CD14-positive monocyte (primary cell): ENCODE measurements around the gene OSBPL10. TPM values are rescaled to one million over a fixed set of nuclear protein-coding genes. Genes with fewer than 3 reads are reported as not detected.

ENCODE experiments used
- DNase-seq, 3 donors: peaks; one replicate each; pipeline ENCODE4 v3.0.0-alpha.2; 2011 to 2022
- H2AFZ ChIP-seq: 2 replicates; pipeline ENCODE4 v1.6.0; 2012; ENCODE audit warnings: mild to moderate bottlenecking, low read depth, low read length, inconsistent platforms; ENCODE audit not compliant: insufficient read depth, poor library complexity, severe bottlenecking
- H3K27ac ChIP-seq, 2 donors: 1 replicate in 1 of 2; 2 replicates in 1 of 2; pipeline ENCODE4 v1.5.1; 2012 to 2013; ENCODE audit warnings: low read length in 2 of 2, control low read depth in 1 of 2, inconsistent platforms in 1 of 2, low read depth in 1 of 2, mild to moderate bottlenecking in 1 of 2
- H3K27me3 ChIP-seq, 2 donors: one replicate each; pipeline versions ENCODE4 v1.6.0 to v1.6.1; 2011 to 2013; ENCODE audit warnings: low read length in 2 of 2; ENCODE audit not compliant: control insufficient read depth in 2 of 2, insufficient read depth in 2 of 2
- H3K36me3 ChIP-seq, 2 donors: replicated peaks in 1 of 2; 1 replicate in 1 of 2; 2 replicates in 1 of 2; pipeline versions ENCODE4 v1.5.1 to v1.6.1; 2012 to 2013; ENCODE audit warnings: low read length in 2 of 2, control low read depth in 1 of 2, inconsistent platforms in 1 of 2, mild to moderate bottlenecking in 1 of 2; ENCODE audit not compliant: insufficient read depth in 2 of 2, control insufficient read depth in 1 of 2
- H3K4me1 ChIP-seq, 2 donors: 1 replicate in 1 of 2; 2 replicates in 1 of 2; pipeline versions ENCODE4 v1.5.1 to v1.6.1; 2012 to 2013; ENCODE audit warnings: low read length in 2 of 2, control low read depth in 1 of 2, inconsistent platforms in 1 of 2, mild to moderate bottlenecking in 1 of 2, moderate library complexity in 1 of 2; ENCODE audit not compliant: insufficient read depth in 2 of 2, control insufficient read depth in 1 of 2
- H3K4me2 ChIP-seq: replicated peaks from 2 replicates; pipeline ENCODE3; 2012; ENCODE audit warnings: low read length, moderate library complexity, mild to moderate bottlenecking; ENCODE audit not compliant: poor library complexity, severe bottlenecking; ENCODE audit errors: extremely low read depth
- H3K4me3 ChIP-seq, 3 experiments: fragments of 200-600 bp in 1 of 3; sonication (generic) in 1 of 3; replicated peaks in 1 of 3; 1 replicate in 2 of 3; 2 replicates in 1 of 3; pipeline ENCODE4 v1.5.1; 2011 to 2013; ENCODE audit warnings: low read length in 3 of 3, mild to moderate bottlenecking in 3 of 3, control low read depth in 2 of 3, low read depth in 2 of 3, inconsistent platforms in 1 of 3, moderate library complexity in 1 of 3
- H3K79me2 ChIP-seq: 2 replicates; pipeline ENCODE4 v1.6.0; 2012; ENCODE audit warnings: mild to moderate bottlenecking, control low read depth, inconsistent platforms, low read length, moderate library complexity; ENCODE audit not compliant: insufficient read depth
- H3K9ac ChIP-seq: 2 replicates; pipeline ENCODE4 v1.6.0; 2017; ENCODE audit warnings: low read length, mild to moderate bottlenecking; ENCODE audit not compliant: insufficient read depth, poor library complexity, severe bottlenecking
- H3K9me3 ChIP-seq, 2 donors: replicated peaks in 1 of 2; 1 replicate in 1 of 2; 2 replicates in 1 of 2; pipeline versions ENCODE4 v1.5.1 to v1.6.1; 2012 to 2013; ENCODE audit warnings: low read length in 2 of 2, control low read depth in 1 of 2; ENCODE audit not compliant: control insufficient read depth in 1 of 2, insufficient read depth in 1 of 2
- H4K20me1 ChIP-seq: 2 replicates; pipeline ENCODE4 v1.6.0; 2012; ENCODE audit warnings: mild to moderate bottlenecking, low read length, control low read depth, moderate library complexity; ENCODE audit not compliant: insufficient read depth
- H3K27ac Mint-ChIP-seq, 7 donors: one replicate each; pipeline ENCODE4 v1.8.0; 2020; ENCODE audit warnings: mild to moderate bottlenecking in 7 of 7, mixed read lengths in 7 of 7, moderate library complexity in 6 of 7, inconsistent platforms in 2 of 7
- H3K27me3 Mint-ChIP-seq, 3 donors: one replicate each; pipeline ENCODE4 v1.8.0; 2021 to 2022; ENCODE audit warnings: low read depth in 3 of 3, mild to moderate bottlenecking in 3 of 3, mixed read lengths in 3 of 3, moderate library complexity in 3 of 3, inconsistent platforms in 1 of 3
- H3K36me3 Mint-ChIP-seq, 2 donors: one replicate each; pipeline ENCODE4 v1.8.0; 2020; ENCODE audit warnings: mixed read lengths in 2 of 2, inconsistent platforms in 1 of 2, mild to moderate bottlenecking in 1 of 2
- H3K4me1 Mint-ChIP-seq: one replicate; pipeline ENCODE4 v1.8.0; 2020; ENCODE audit warnings: mild to moderate bottlenecking, mixed read lengths
- H3K4me3 Mint-ChIP-seq, 2 donors: one replicate each; pipeline ENCODE4 v1.8.0; 2020; ENCODE audit warnings: mild to moderate bottlenecking in 2 of 2, mixed read lengths in 2 of 2, moderate library complexity in 1 of 2
- H3K9me3 Mint-ChIP-seq, 7 donors: one replicate each; pipeline ENCODE4 v1.8.0; 2020 to 2022; ENCODE audit warnings: mixed read lengths in 7 of 7, mild to moderate bottlenecking in 6 of 7, moderate library complexity in 6 of 7, inconsistent platforms in 2 of 7
- intact Hi-C, 2 donors: fragments of 100-400 bp; cut with micrococcal nuclease; formaldehyde crosslinking; loops; one replicate each; pipeline versions ENCODE4 v1.15.0 to v1.15.1; 2023
- polyA plus RNA-seq, 3 donors: library from polyadenylated mRNA; depleted of rRNA in 1 of 3; unstranded in 2 of 3; stranded (reverse) in 1 of 3; fragments of 300-500 nt in 2 of 3; fragments of >200 nt in 1 of 3; fragmentation: Illumina TruSeq in 2 of 3; gene quantifications; 1 replicate in 2 of 3; 2 replicates in 1 of 3; pipeline ENCODE4 v1.2.3, GENCODE V29; 2012 to 2021
- TF ChIP-seq, protein P1 (sequence below): fragments of 200-600 bp; IDR thresholded peaks from one replicate; pipeline ENCODE4 v1.8.0; 2022; ENCODE audit warnings: antibody characterized with exemption, mild to moderate bottlenecking

OSBPL10 gene
- polyA plus RNA-seq, 3 donors: 0.03 TPM; not detected in 2

DNA sequence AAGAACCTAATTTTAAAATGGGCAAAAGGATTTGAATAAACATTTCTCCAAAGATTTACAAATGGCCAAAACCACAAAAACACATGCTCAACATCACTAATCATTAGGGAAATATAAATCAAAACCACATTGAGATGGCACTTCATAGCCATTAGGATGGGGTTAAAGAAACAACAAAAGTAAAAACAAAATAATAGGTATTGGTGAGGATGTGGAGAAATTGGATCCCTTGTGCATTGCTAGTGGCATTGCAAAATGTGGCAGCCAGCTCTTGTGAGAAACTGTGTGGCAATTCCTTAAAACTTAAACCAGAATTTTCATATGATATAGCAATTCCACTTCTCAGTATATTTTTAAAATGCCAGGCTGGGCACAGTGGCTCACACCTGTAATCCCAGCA, 321.8 kb downstream of the OSBPL10 start:
- H3K4me3 Mint-ChIP-seq: no peak overlapping the region
- peaks cover 18 to 40% (median 25%) of the 10 kb centered on the region in 7 donors for H3K9me3 Mint-ChIP-seq
- peaks cover 0 to 3% (median 1%) of the 10 kb centered on the region in 3 donors for H3K27me3 Mint-ChIP-seq
- no peaks in the 10 kb centered on the region for H4K20me1 ChIP-seq
- no peaks in the 10 kb centered on the region for H3K36me3 Mint-ChIP-seq
- H3K4me2 ChIP-seq: no peak overlapping the region
- no peak overlapping the region for H3K4me3 ChIP-seq
- no peaks in the 10 kb centered on the region for H3K79me2 ChIP-seq
- no peaks in the 10 kb centered on the region for H3K36me3 ChIP-seq
- intact Hi-C loops: no loop called here
- no peak overlapping the region for H3K27ac ChIP-seq
- DNase-seq: no peak
- no peak overlapping the region for H3K27ac Mint-ChIP-seq
- TF ChIP-seq, protein P1, sequence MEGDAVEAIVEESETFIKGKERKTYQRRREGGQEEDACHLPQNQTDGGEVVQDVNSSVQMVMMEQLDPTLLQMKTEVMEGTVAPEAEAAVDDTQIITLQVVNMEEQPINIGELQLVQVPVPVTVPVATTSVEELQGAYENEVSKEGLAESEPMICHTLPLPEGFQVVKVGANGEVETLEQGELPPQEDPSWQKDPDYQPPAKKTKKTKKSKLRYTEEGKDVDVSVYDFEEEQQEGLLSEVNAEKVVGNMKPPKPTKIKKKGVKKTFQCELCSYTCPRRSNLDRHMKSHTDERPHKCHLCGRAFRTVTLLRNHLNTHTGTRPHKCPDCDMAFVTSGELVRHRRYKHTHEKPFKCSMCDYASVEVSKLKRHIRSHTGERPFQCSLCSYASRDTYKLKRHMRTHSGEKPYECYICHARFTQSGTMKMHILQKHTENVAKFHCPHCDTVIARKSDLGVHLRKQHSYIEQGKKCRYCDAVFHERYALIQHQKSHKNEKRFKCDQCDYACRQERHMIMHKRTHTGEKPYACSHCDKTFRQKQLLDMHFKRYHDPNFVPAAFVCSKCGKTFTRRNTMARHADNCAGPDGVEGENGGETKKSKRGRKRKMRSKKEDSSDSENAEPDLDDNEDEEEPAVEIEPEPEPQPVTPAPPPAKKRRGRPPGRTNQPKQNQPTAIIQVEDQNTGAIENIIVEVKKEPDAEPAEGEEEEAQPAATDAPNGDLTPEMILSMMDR: no peak
- H3K27me3 ChIP-seq: no peaks in the 10 kb centered on the region
- no peaks in the 10 kb centered on the region for H3K4me1 ChIP-seq
- no peak overlapping the region for H3K9ac ChIP-seq
- no peak overlapping the region for H2AFZ ChIP-seq
- H3K4me1 Mint-ChIP-seq: peaks cover 2% of the 10 kb centered on the region
- peaks cover 5 to 34% of the 10 kb centered on the region in 2 donors for H3K9me3 ChIP-seq

GRCh38 chr3:31654998-31655397, 326.1 kb downstream of the OSBPL10 start:
- no peaks in the 10 kb centered on the region for H3K79me2 ChIP-seq
- no peak overlapping the region for H3K9ac ChIP-seq
- Mint-ChIP-seq H3K4me3 (no peak overlapping the region), H3K27me3 (peaks cover 0 to 1% (median under 1%) of the 10 kb centered on the region in 3 donors), H3K9me3 (peaks cover 49 to 82% (median 65%) of the 10 kb centered on the region in 7 donors), H3K4me1 (no peaks in the 10 kb centered on the region), H3K27ac (no peak overlapping the region), H3K36me3 (no peaks in the 10 kb centered on the region)
- no peak overlapping the region for H3K4me2 ChIP-seq
- no peaks in the 10 kb centered on the region for H3K36me3 ChIP-seq
- peaks cover 21 to 73% of the 10 kb centered on the region in 2 donors for H3K9me3 ChIP-seq
- intact Hi-C loops: no loop called here
- H3K4me3 ChIP-seq: no peak overlapping the region
- no peaks in the 10 kb centered on the region for H3K4me1 ChIP-seq
- TF ChIP-seq, protein P1: no peak
- H2AFZ ChIP-seq: no peak overlapping the region
- H4K20me1 ChIP-seq: no peaks in the 10 kb centered on the region
- DNase-seq: no peak
- H3K27me3 ChIP-seq: no peaks in the 10 kb centered on the region
- H3K27ac ChIP-seq: no peak overlapping the region
